NCI-H1417 treated with DMSO at 0.1 percent for 48 hours (cell line): ENCODE data around the gene NRTN.
"Not testable (repeated sequence)": the region's sequence is repeated elsewhere in the genome, so short reads cannot be mapped to it uniquely, and the experiment has no call there.

Source experiments
- DNase-seq: peaks from one replicate; lab custom pipeline; 2025; lab: John Stamatoyannopoulos, UW

Gene NRTN, protein sequence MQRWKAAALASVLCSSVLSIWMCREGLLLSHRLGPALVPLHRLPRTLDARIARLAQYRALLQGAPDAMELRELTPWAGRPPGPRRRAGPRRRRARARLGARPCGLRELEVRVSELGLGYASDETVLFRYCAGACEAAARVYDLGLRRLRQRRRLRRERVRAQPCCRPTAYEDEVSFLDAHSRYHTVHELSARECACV

DNA sequence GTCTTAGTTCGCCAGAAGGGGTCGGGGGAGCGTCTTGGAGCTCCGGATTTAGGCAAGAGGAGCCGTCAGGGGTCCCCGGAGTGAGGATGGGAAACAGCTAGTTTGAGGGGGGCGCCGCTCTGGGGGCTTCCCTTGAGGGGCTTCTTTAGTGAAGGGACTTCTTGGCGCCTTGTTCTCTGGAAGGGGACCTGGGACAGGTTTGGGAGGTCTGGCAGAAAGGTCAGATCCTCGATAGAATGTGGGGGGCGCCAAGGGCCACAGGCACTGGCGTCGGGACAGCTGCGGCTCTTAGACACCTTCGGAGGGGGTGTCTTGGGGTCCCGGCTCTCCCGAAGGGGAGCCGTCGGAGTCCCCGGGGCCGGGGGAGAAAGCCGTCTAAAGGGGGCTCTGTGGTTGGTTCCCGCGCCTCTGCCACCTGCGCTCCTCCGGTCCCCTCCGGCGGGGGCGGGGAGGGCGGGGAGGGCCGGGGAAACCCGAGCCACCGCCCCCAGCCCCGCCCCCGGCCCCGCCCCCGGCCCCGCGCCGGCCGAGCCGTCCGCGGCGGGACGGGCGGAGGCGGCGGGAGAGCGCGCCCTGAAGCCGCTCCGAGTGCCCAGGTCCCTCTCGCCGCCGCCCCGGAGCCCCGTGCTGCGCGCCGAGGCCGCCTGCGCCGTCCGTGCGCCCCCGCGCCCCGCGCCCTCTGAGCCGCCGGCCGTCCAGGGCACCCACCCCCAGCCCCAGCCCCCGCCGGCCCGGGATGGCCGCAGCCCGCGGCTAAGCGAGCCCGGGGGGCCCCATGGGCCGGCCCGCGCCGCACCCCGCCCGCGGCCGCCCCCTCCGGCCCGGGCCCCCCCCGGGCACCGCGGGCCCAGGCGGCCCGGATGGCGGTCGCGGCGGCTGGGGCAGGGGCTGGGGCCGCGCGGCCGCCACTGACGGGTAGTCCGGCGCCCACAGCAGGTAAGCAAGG lies at the start of gene NRTN:
Gene NRTN (plus strand): TSS at position 552 of the 946 bp plus-strand sequence. CDS start 19,099 bp downstream, outside the sequence.
- no peak for DNase-seq

DNA sequence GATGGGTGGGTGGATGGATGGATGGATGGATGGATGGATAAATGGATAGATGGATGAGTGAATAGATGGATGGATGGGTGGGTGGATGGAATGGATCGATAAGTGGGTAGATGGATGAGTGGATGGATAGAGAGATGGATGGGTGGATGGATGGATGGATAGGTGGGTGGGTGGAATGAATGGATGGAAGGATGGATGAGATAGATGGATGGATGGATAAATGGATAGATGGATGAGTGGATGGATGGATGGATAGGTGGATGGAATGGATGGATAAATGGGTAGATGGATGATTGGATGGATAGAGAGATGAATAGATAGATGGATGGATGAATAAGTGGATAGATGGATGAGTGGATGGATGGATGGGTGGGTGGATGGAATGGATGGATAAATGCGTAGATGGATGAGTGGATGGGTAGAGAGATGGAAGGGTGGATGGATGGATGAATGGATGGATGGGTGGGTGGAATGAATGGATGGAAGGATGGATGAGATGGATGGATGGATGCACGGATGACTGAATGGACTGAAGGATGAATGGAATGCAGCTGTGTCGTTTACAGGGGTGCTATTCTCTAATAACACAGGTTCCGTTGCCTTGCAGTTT lies 42.2 kb upstream of the NRTN start:
- no peak for DNase-seq

DNA sequence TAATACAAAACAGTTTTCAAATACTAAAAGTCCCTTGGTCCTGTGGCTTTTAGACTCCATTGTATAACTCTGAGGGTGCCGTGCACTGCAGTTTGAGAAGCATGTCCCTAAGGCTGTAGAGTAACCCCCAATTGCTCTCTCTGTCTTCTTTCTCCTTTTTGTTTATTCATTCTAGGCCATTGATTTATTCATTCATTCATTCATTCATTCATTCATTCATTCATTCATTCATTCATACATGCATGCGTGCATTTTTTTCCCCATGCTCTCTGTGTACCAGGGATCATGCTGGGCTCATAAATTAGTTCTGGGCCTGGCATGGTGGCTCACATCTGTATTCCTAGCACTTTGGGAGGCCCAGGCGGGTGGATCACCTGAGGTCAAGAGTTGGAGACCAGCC lies 39.6 kb upstream of the NRTN start:
- DNase-seq = no peak

DNA sequence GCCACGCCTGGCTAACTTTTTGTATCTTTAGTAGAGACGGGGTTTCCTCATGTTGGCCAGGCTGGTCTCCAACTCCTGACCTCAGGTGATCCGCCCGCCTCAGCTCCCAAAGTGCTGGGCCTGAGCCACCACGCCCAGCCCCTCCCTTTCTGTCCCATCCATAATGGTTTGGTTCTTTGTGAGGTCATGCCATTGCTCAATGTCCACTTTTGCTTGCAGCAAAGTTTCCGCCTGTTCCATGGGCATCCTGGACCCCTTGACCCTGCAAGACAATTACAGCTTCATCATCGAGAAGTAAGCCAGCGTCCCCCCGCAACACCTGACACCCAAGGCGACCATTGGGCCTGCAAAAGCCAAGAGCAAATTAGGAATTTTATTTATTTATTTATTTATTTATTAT lies 36.9 kb upstream of the NRTN start:
- no peak for DNase-seq

DNA sequence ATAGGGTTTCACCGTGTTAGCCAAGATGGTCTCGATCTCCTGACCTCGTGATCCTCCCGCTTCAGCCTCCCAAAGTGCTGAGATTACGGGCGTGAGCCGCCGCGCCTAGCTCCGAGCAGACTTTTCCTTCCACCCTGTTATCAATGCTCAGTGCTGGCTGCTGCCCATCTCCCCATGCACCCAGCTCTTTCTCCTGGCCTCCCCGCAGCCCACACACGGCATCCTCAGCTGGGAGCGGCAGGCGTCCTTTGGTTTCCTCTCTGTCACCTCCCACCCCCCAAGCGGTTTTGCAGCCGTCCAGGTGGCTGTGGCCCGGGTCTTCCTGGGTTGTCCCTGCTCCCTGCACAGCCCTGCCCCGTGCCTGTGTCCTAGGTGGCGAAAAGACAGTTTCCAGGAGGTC lies 32.5 kb upstream of the NRTN start:
- no peak for DNase-seq

DNA sequence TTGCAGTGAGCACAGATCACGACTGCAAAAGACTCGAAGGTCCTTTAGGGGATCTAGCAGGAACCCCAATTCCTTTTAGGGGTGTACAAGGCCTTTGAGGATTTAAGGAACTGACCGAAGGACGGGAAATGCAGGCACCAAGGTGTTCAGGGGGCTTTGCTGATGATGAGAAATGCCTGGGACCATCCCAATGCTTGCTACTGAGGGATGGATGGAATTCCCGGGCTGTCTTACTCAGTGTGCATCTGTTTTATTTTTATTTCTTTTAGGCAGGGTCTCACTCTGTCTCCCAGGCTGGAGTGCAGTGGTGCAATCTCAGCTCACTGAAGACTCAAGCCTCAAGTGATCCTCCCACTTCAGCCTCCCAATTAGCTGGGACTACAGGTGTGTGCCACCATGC lies 31.6 kb upstream of the NRTN start:
- DNase-seq = no peak

DNA sequence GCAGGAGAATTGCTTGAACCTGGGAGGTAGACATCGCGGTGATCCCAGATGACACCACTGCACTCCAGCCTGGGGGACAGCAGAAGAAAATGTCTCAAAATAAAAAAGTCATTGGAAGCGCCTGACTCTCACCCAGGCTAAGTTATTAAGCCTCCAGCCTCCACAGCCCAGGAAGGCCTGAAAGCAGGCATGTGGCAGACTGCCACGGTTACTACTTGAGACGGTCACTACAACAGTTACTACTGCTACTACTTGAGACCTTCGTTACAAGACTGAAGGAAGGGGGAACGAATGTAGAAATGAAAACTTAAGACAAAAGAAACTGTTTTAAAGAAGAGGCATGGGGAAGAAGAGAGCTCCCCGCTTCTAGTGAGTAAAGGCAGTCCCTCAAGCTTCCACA lies 29.9 kb upstream of the NRTN start:
- DNase-seq = no peak

DNA sequence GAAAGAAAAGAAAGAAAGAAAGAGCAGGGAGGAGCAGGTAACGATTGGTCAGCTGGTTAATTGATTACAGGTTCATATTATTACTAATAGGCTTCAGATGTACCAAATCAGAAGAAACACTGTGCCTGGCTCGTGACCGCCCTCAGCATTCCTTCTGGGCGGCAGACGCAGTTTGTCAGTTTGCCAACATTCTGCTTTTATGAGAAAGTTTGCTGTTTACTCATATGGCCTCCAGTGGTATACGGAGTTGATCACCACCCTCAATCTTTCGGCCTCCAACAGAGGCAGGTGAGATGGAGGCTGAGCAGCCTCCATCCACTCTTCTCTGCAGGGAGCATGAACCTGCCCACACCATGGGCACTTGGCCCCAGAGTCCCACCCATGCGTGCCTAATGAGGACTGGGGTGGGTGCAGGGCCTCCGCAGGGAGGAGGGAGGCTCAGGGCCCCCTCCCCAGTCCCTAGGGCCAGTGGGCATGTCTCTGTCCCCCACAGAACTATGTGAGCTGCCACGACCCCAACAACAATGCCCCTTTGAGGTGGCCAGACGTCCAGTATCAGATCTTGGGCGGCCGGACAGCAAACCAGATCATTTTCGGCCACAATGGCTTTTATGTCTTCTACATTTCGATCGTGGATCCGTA lies 29.1 kb upstream of the NRTN start:
- no peak for DNase-seq

DNA sequence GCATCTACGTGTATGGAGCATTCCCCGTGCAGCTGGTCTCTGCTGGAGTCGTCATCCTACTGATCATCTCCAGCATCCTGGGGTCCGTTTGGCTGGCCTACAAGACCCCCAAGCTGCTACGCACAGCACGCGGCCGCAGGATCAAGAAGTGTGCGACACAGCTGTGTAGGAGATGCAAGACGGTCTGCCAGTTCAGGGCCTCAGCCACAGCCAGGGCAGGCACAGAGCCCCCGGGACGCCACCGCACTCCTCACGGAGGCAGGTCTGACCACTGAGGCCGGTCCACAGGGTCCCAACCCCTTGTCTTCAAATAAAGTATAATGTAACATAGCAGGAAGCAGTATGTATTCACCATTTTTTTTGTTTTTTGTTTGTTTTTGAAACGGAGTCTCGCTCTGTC lies 26.5 kb upstream of the NRTN start:
- DNase-seq = no peak

DNA sequence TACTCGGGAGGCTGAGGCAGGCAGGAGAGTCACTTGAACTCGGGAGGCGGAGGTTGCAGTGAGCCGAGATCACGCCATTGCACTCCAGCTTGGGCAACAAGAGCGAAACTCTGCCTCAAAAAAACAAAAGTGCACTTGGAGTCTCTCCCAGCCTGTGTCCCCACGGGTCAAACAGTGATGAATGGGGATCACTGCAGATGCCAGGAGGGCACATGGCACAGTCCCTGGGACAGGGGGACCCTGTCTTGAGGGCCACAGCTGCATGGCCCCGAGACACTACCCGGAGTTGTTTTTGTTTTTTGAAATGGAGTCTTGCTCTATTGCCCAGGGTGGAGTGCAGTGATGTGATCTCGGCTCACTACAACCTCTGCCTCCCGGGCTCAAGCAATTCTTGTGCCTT lies 24.0 kb upstream of the NRTN start:
- not testable (repeated sequence) for DNase-seq

DNA sequence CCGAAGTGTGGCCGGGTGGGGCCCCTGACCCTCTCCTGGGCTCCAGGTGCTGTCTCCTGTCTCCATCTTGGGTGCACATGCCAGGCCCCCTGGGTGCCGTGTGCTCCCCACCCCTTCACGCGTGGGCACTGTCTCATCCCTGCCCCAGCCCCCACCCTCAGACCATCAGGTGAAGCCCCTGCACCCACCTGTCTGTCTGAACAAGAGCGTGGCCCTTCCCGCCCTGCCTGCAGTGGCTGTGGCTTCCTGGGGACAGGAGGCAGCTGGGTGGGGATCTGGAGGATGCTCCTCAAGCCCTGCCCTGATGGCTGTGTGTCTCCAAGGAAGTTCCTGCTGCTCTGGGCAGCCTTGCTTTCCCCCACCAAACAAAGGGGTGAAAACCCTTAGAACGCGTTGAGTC lies 22.5 kb upstream of the NRTN start:
- DNase-seq = no peak

DNA sequence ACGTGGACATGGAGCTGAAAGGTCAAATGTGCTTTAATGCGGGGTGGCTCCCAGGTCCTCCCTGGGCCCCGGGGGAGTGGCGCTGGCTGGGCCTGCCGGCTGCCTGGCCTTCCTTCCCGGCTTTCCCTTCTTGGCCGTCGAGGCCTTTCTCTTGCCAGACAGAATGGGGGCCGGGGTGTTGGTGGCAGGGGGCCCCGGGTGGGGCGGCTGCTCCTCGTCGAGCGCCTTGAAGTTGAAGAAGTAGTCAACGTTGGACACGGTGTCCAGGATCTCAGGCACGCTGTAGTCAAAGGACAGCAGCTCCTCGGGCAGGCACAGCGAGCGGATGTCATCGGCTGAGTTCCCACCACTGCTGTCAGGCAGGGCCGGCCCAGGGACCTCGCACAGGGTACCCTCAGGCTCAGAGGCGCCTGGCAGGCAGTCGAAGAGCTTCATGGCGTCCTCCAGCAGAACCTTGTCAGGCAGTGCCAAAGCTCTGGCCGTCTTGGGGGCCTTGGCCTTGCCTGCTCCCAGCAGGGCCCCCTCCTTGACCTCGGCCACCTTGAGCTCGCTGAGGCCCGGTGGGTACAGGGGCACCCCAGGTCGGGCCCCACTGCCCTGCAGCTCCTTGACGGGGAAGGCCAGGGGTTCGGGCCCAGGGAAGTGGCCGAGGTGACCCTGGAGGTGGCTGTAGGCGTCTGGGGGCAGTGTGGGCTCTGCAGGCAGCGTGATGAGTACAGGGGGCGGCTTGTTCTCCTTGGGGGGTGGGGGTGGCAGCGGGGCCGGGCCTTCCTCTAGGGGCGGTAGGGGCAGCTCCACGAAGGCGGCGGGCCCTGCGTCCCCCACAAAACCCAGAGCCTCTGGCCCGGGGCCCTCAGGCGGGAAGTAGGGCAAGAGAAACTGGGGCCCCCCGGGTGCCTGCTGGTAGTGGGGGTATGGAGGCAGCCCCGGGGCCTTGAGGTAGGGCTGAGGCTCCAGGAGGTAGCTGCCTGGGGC lies 21.6 kb upstream of the NRTN start:
- no peak for DNase-seq

DNA sequence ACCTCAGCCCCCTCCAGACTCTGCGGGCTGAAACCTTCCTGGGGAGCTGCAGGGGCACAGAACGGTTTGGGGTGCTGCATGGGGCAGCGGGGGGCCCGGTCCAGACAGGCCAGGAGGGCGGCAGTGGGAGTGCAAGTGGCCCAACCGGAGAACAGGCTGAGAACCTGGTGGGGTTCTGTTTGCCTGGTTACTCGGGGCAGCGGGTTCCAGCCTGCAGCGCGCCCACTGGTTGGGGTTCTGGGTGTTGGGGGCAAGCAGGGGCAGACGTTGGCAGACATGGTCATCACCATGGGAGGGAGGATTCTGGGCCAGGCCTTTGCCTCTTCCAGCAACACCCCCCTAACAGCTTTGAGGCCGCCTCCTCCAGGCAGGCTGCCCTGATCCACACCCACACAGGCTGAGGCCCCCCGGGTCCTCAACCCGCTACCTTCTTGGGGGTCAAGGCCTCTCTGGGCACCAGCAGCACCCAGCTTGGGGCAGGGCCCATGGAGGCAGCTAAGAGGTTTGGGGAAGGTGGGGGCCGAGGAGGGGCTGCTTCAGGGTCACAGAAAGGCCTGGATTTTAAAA lies 20.2 kb upstream of the NRTN start, which contains the start of gene PRR22:
Gene PRR22 (minus strand): TSS at position 166 of the 567 bp plus-strand sequence. CDS start 86 bp downstream, at position 80.
- DNase-seq = no peak

DNA sequence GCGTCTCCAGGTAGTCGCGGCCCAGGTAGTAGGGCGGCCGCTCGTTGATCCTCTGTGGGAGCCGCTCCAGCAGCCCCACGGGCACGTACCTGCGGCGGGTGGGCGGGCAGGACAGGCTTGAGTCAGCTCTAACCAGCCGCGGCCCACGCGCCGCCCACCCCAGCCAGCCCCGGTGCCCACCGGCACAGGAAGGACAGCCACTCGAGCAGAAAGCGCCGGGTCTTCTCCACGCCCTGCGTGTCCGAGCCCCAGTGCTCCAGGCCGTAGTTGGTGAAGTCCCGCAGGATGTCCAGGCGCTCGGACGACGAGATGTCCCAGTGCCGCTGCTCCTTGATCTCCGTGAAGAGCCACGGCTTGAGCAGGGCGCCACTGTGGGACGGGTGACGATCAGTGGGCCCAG lies 19.4 kb upstream of the NRTN start:
- DNase-seq = no peak

DNA sequence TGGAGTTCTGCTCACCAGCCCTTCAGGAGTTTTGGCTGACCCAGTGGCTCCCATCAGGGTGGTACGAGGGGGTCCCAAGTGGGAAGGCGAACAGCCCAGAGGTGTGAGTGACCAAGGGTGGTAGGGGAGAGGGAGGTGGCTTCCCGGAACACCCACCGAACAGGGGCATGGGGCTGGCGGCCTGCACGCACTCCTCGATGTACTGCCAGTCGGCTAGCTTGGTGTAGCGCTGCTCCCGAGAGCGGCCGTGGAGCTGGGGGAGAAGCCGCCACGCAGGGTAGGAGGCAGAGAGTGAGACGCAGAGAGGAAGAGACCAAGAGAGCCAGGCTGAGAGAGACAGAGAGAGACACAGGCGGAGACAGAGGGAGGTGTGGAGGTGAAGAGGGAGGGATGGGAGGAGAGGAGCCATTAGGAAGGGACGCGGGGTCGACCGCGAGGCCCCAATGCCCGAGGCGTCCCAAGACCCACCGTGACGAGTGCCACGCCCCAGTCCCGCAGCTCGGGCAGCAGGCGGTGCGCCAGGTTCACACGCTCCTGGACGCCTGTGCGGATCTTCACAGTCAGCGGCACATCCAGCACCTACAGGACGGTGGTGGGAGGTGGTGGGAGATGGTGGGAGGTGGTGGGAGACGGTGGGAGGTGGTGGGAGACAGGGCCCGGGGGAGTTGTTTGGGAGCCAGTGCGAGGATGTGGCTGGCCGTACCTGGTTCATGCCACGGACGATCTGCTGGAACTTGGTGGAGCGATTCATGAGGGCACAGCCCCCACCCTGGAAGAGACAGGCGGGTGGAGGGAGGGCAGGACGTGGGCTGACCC lies 18.1 kb upstream of the NRTN start:
- DNase-seq = no peak

DNA sequence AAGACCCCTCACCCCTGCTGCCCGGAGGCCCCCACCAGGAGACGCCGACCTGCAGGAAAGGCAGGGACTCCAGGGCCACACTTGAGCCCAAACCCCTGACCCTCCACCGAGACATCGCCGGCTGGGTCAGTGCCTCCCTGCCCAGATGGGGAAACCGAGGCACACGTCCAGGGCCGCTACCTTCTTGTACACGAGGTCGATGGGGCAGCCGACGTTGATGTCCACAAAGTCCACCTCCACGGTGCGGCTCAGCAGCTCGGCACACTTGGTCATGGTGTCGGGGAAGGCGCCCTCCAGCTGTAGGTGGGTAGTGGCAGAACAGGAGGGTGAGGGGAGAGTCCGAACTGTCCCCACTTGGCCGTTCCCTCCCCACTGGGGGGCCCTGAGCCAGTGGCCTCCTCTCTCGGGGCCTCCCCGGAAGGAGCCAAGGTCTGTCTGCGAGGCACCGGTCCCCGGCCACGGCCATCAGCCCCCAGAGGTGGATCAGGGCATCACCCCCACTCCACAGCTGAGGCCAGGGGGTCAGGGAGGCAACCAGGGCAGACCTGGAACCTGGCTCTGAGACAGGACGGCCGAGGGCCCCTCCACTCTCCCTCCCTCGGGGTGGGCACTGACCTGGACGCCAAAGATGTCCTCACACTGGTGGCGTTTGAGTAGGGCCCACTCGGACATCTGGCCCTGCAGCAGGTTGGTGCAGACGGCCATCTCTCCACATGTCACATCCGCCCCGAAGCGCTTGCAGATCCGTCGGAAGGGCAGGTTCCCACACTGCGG lies 17.3 kb upstream of the NRTN start:
- DNase-seq = no peak

DNA sequence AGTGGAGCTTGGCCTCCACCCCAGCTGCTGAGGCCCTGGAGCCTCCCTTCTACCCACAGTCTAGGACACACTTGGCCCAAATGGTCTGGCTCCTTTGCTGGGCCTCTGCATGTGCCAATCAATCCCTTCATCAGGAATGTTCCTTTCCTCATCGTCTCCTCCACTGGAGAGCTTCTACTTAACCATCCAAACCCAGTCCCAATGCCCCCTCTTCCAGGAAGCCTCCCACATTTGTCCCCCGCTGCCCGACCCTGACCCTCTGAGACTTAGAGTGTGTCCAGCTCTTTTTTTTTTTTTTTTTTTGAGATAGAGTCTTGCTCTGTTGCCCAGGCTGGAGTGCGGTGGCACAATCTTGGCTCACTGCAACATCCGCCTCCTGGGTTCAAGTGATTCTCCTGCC lies 16.4 kb upstream of the NRTN start:
- no peak for DNase-seq

DNA sequence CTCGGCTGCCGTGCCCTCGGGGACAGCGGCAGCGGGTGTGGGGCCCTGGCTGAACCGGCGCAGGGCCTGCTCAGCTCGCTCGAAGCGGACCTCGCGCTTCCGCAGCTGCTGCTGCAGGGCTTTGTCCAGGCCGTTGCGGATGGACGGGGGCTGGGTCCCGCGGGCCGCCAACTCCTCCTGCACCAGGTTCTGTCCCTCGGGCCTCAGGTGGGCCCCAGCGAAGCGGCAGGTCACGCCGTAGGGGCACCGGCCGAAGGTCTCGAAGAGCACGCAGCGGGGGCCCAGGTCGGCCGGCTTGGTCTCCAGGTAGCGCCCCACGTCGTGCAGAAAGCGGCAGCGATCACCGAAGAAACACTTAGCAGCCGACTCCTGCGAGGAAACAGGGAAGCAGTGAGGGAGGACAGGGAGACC lies 15.5 kb upstream of the NRTN start:
- no peak for DNase-seq

DNA sequence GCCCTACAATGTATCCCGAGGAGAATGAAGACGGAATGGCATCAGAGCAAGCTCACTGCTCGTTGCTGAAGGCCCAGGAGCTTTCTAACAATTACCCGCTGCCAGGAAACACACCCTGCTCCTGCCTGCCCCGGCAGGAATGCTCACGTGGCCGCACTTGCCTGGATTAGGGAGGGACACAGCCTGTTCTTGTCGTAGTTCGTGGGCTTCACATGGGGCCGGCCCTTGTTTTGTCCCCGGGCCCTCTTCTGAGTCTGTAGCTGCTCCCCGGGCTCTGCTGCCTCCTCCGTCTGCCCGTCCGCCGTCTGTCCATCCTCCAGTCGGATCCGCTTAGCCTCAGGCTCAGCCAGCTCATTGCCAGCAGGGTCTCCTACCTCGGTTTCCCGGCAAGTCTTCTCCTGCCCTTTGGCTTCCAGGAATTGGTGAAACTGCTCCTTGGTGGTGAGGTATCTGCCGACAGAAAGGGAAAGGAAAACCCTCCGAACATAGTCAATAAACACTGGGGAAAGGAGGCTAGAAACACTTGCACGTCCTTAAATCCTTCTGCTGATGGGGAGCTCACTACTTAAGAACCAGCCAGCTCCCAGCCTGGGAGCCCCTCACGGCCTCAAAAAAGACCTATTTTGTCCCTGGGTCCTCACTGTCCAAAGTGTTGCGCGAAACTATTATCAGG lies 14.8 kb upstream of the NRTN start:
- no peak for DNase-seq
